Ascending aorta (tissue), 2 donors: ENCODE data around the gene TBC1D4. TPM values are rescaled to one million over a fixed set of nuclear protein-coding genes. Genes with fewer than 3 reads are reported as not detected.

ENCODE experiments used
- DNase-seq, 2 donors: peaks; one replicate each; pipeline ENCODE4 v3.0.0-alpha.2; 2019; ENCODE audit warnings: low spot score in 2 of 2
- H3K27ac ChIP-seq, 2 donors: fragments of 200-600 bp; sonication (generic); one replicate each; pipeline ENCODE4 v1.5.1; 2016 to 2017; ENCODE audit warnings: mild to moderate bottlenecking in 1 of 2
- H3K27me3 ChIP-seq: fragments of 200-600 bp; sonication (generic); one replicate; pipeline ENCODE4 v1.5.1; 2017
- H3K36me3 ChIP-seq, 2 donors: fragments of 200-600 bp; sonication (generic); one replicate each; pipeline ENCODE4 v1.5.1; 2016
- H3K4me1 ChIP-seq, 2 donors: fragments of 200-600 bp; sonication (generic); one replicate each; pipeline ENCODE4 v1.5.1; 2016 to 2017; ENCODE audit warnings: mild to moderate bottlenecking in 1 of 2
- H3K4me3 ChIP-seq, 2 donors: fragments of 200-600 bp; sonication (generic); one replicate each; pipeline ENCODE4 v1.5.1; 2016 to 2017; ENCODE audit warnings: mild to moderate bottlenecking in 1 of 2
- H3K9me3 ChIP-seq, 2 donors: fragments of 200-600 bp; sonication (generic); one replicate each; pipeline ENCODE4 v1.5.1; 2016
- CTCF ChIP-seq, 3 experiments: fragments of 200-600 bp in 2 of 3; fragments of 450-650 bp in 1 of 3; sonication (generic) in 2 of 3; IDR thresholded peaks; one replicate each; pipeline ENCODE4 v1.5.1; 2016 to 2019; ENCODE audit warnings: antibody characterized with exemption in 3 of 3, mild to moderate bottlenecking in 1 of 3, moderate library complexity in 1 of 3
- intact Hi-C: fragments of 100-400 bp; cut with DNase I; formaldehyde crosslinking; loops from one replicate; pipeline ENCODE4 v1.15.1; 2023
- total RNA-seq: library from RNA; depleted of rRNA; stranded (reverse); fragments of >200 nt; gene quantifications from one replicate; pipeline ENCODE4 v1.1.0, GENCODE V29; 2016

Gene TBC1D4
- total RNA-seq, 1 donor from 2014 or later = 9.5 TPM

GRCh38 chr13:75485286-75486062, 3.5 kb upstream of the TBC1D4 start:
- no peaks in the 10 kb centered on the region for H3K4me1 ChIP-seq
- H3K4me3 ChIP-seq = no peak overlapping the region
- DNase-seq = no peak
- no peaks in the 10 kb centered on the region for H3K27me3 ChIP-seq
- H3K9me3 ChIP-seq = no peaks in the 10 kb centered on the region
- no peaks in the 10 kb centered on the region for H3K36me3 ChIP-seq
- no peak overlapping the region for H3K27ac ChIP-seq
- intact Hi-C loops = no loop called here
- no peak for TF ChIP-seq CTCF (IDR thresholded peaks at IDR 0.05)

GRCh38 chr13:75482820-75483079, 781 bp upstream of the TBC1D4 start:
- Histone ChIP-seq H3K27ac (peak overlapping the region; percentile 56 to 62), H3K4me3 (peak overlapping the region; percentile 91 to 95), H3K9me3 (no peaks in the 10 kb centered on the region), H3K27me3 (no peaks in the 10 kb centered on the region), H3K36me3 (no peaks in the 10 kb centered on the region), H3K4me1 (no peaks in the 10 kb centered on the region)
- no peak for TF ChIP-seq CTCF (IDR thresholded peaks at IDR 0.05)
- DNase-seq = no peak
- intact Hi-C loops = loop anchor here (1.0 to 2.0 kb wide), 3 partner anchors 56 to 110 kb away; partner anchors contain the start of gene UCHL3

GRCh38 chr13:75481176-75482069, 546 bp downstream of the TBC1D4 start:
- intact Hi-C loops = loop anchor here (1.0 to 2.0 kb wide), 3 partner anchors 57 to 109 kb away; partner anchors contain the start of gene UCHL3
- Histone ChIP-seq H3K36me3 (no peaks in the 10 kb centered on the region), H3K9me3 (no peaks in the 10 kb centered on the region), H3K4me1 (no peaks in the 10 kb centered on the region), H3K27me3 (no peaks in the 10 kb centered on the region), H3K4me3 (peak overlapping the region; percentile 91 to 95), H3K27ac (peak overlapping the region; percentile 56 to 62)
- TF ChIP-seq CTCF (IDR thresholded peaks at IDR 0.05) = no peak
- DNase-seq = peak in 1 of 2 donors; percentile 67

GRCh38 chr13:75480671-75481175, 1.2 kb downstream of the TBC1D4 start:
- peak overlapping the region in 1 of 2 donors; percentile 56 for H3K27ac ChIP-seq
- no peaks in the 10 kb centered on the region for H3K27me3 ChIP-seq
- intact Hi-C loops = no loop called here
- no peaks in the 10 kb centered on the region for H3K4me1 ChIP-seq
- H3K4me3 ChIP-seq = peak overlapping the region; percentile 91 to 95
- TF ChIP-seq CTCF (IDR thresholded peaks at IDR 0.05) = no peak
- no peaks in the 10 kb centered on the region for H3K9me3 ChIP-seq
- no peaks in the 10 kb centered on the region for H3K36me3 ChIP-seq
- DNase-seq = peak in 1 of 2 donors; percentile 64

- intact Hi-C loops = no loop called here
- H3K36me3 ChIP-seq = no peaks in the 10 kb centered on the region
- H3K27me3 ChIP-seq = no peaks in the 10 kb centered on the region
- no peaks in the 10 kb centered on the region for H3K4me1 ChIP-seq
- no peak for DNase-seq
- H3K27ac ChIP-seq = no peak overlapping the region
- peak overlapping the region; percentile 9 to 95 for H3K4me3 ChIP-seq
- no peaks in the 10 kb centered on the region for H3K9me3 ChIP-seq
- TF ChIP-seq CTCF (IDR thresholded peaks at IDR 0.05) = no peak
These were observed 2.7 kb downstream of the TBC1D4 start for GRCh38 chr13:75479102-75479740.
